Head of caudate nucleus (tissue), 42 donors: ENCODE results near the gene COL23A1.

Source experiments
- DNase-seq, 42 donors: peaks; one replicate each; pipeline versions ENCODE4 v3.0.0 to v3.0.0-alpha.2; 2020 to 2021; ENCODE audit warnings: mixed read lengths in 7 of 42
- intact Hi-C: fragments of 100-400 bp; cut with DNase I; formaldehyde crosslinking; loops from one replicate; pipeline ENCODE4 v1.15.0; 2022

The COL23A1 gene

GRCh38 chr5:178469975-178470759 is 120.0 kb downstream of the COL23A1 start:
- intact Hi-C loops = loop anchor here (10.0 kb wide), 1 partner anchor 195 kb away; no protein-coding TSS in a partner anchor
- peak in 1 of 42 donors; percentile 21 for DNase-seq

- intact Hi-C loops = loop anchor here (10.0 kb wide), 1 partner anchor 194 kb away; no protein-coding TSS in a partner anchor
- DNase-seq = peak in 2 of 42 donors; percentile 26
Measured at GRCh38 chr5:178469011-178469974, 120.9 kb downstream of the COL23A1 start.

GRCh38 chr5:178468196-178468685 is 122.0 kb downstream of the COL23A1 start:
- peak in 2 of 42 donors; percentile 3 to 31 for DNase-seq
- intact Hi-C loops = loop anchor here (10.0 kb wide), 1 partner anchor 193 kb away; no protein-coding TSS in a partner anchor

GRCh38 chr5:178467568-178468195 is 122.5 kb downstream of the COL23A1 start:
- DNase-seq = peak in 2 of 42 donors; percentile 7 to 34
- intact Hi-C loops = loop anchor here (10.0 kb wide), 1 partner anchor 193 kb away; no protein-coding TSS in a partner anchor

GRCh38 chr5:178467205-178467567 is 123.0 kb downstream of the COL23A1 start:
- intact Hi-C loops = loop anchor here (10.0 kb wide), 1 partner anchor 192 kb away; no protein-coding TSS in a partner anchor
- peak in 1 of 42 donors; percentile 21 for DNase-seq

- intact Hi-C loops = loop anchor here (10.0 kb wide), 1 partner anchor 192 kb away; no protein-coding TSS in a partner anchor
- peak in 2 of 42 donors; percentile 6 to 22 for DNase-seq
Measured at GRCh38 chr5:178466342-178466741, 123.9 kb downstream of the COL23A1 start.

- peak in 3 of 42 donors; percentile 3 to 18 (median 5) for DNase-seq
- intact Hi-C loops = loop anchor here (10.0 kb wide), 1 partner anchor 191 kb away; no protein-coding TSS in a partner anchor
Measured at GRCh38 chr5:178465861-178466288, 124.3 kb downstream of the COL23A1 start.

GRCh38 chr5:178465228-178465860 is 124.8 kb downstream of the COL23A1 start:
- peak in 3 of 42 donors; percentile 3 to 7 (median 7) for DNase-seq
- intact Hi-C loops = loop anchor here (10.0 kb wide), 1 partner anchor 191 kb away; no protein-coding TSS in a partner anchor

GRCh38 chr5:178464431-178465048 is 125.7 kb downstream of the COL23A1 start:
- intact Hi-C loops = loop anchor here (10.0 kb wide), 1 partner anchor 190 kb away; no protein-coding TSS in a partner anchor
- DNase-seq = peak in 2 of 42 donors; percentile 2 to 16

GRCh38 chr5:178463321-178464155 is 126.7 kb downstream of the COL23A1 start:
- peak in 3 of 42 donors; percentile 7 to 16 (median 10) for DNase-seq
- intact Hi-C loops = loop anchor here (10.0 kb wide), 1 partner anchor 189 kb away; no protein-coding TSS in a partner anchor

GRCh38 chr5:178462816-178463215 is 127.4 kb downstream of the COL23A1 start:
- peak in 3 of 42 donors; percentile 3 to 38 (median 30) for DNase-seq
- intact Hi-C loops = loop anchor here (10.0 kb wide), 1 partner anchor 188 kb away; no protein-coding TSS in a partner anchor

GRCh38 chr5:178462076-178462475 is 128.1 kb downstream of the COL23A1 start:
- intact Hi-C loops = loop anchor here (10.0 kb wide), 1 partner anchor 187 kb away; no protein-coding TSS in a partner anchor

GRCh38 chr5:178461004-178461730 is 129.0 kb downstream of the COL23A1 start:
- peak; percentile 36 to 93 (median 78) for DNase-seq
- intact Hi-C loops = loop anchor here (10.0 kb wide), 1 partner anchor 186 kb away; no protein-coding TSS in a partner anchor

More at GRCh38 chr5:178462076-178462475, 128.1 kb downstream of the COL23A1 start:
- no peak for DNase-seq

- intact Hi-C loops = loop anchor here (10.0 kb wide), 1 partner anchor 186 kb away; no protein-coding TSS in a partner anchor
- peak in 2 of 42 donors; percentile 1 to 10 for DNase-seq
Measured at GRCh38 chr5:178460598-178460997, 129.6 kb downstream of the COL23A1 start.

GRCh38 chr5:178460174-178460573 is 130.0 kb downstream of the COL23A1 start:
- intact Hi-C loops = loop anchor here (10.0 kb wide), 1 partner anchor 185 kb away; no protein-coding TSS in a partner anchor
- DNase-seq = peak in 3 of 42 donors; percentile 3 to 30 (median 12)
